GM23248 (cell line): ENCODE measurements around the gene IGSF1.

Experiments
- EZH2 ChIP-seq: fragments of 200-600 bp; sonication (generic); IDR thresholded peaks from 2 replicates; pipeline ENCODE4 v1.6.1; 2018; ENCODE audit warnings: antibody characterized with exemption, mild to moderate bottlenecking; ENCODE audit not compliant: insufficient read depth, poor library complexity, severe bottlenecking
- EZH2phosphoT487 ChIP-seq: fragments of 200-600 bp; sonication (generic); IDR thresholded peaks from 2 replicates; pipeline ENCODE4 v1.6.1; 2018; ENCODE audit warnings: antibody characterized with exemption, moderate library complexity, mild to moderate bottlenecking, low read depth; ENCODE audit not compliant: insufficient read depth

DNA sequence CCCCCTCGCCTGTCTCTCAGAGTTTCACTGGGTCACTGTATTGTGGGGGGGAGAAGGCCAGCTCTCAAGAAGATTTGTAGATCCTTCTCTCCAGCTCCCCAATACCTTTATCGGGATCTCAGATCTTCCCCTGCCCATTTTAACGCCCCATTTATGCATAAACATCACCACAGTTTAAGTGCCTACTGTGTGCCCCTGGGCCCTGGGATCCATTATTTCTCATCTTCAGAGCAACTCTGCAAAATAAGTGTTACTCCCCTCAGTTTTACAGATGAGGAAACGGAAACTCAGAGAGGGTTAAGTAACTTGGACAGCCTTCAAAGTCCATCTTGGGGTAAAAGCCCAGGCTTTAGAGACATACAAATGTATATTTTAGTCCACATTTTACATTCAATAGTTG, 421 bp upstream of the IGSF1 start:
- TF ChIP-seq EZH2phosphoT487, result no peak
- no peak for TF ChIP-seq EZH2
